Activated CD4-positive, CD25-positive, alpha-beta regulatory T cell treated with anti-CD3 and anti-CD28 coated beads, Interleukin-2, amount 50 U/mL, for 16 hours (primary cell): ENCODE data around the gene FTCDNL1.
A peak's percentile ranks its signal among the peaks of the same experiment; 100 is the strongest.

ENCODE experiments used
- DNase-seq: peaks from one replicate; pipeline ENCODE4 v3.0.0-alpha.2; 2020; ENCODE audit warnings: low read depth, low spot score

Gene FTCDNL1

GRCh38 chr2:199850718-199851500 lies at the start of gene FTCDNL1:
Gene FTCDNL1, minus strand, starts transcription at chr2:199851192. Its CDS starts 2,230 bp downstream, at chr2:199848962.
- DNase-seq: peak; percentile 32

- no peak for DNase-seq
Observed at GRCh38 chr2:199896617-199897016, 45.6 kb upstream of the FTCDNL1 start.

GRCh38 chr2:199895406-199895805 lies 44.4 kb upstream of the FTCDNL1 start:
- no peak for DNase-seq

- no peak for DNase-seq
Observed at GRCh38 chr2:199883474-199884212, 32.7 kb upstream of the FTCDNL1 start.

- no peak for DNase-seq
Observed at GRCh38 chr2:199882667-199883066, 31.7 kb upstream of the FTCDNL1 start.

GRCh38 chr2:199875400-199875799 lies 24.4 kb upstream of the FTCDNL1 start:
- no peak for DNase-seq

GRCh38 chr2:199874209-199874608 lies 23.2 kb upstream of the FTCDNL1 start:
- DNase-seq: no peak

- no peak for DNase-seq
Observed at GRCh38 chr2:199870581-199870980, 19.6 kb upstream of the FTCDNL1 start.

- no peak for DNase-seq
Observed at GRCh38 chr2:199869653-199870052, 18.7 kb upstream of the FTCDNL1 start.

GRCh38 chr2:199869227-199869541 lies 18.2 kb upstream of the FTCDNL1 start:
- DNase-seq: no peak

- no peak for DNase-seq
Observed at GRCh38 chr2:199868431-199869226, 17.6 kb upstream of the FTCDNL1 start.

GRCh38 chr2:199865905-199866304 lies 14.9 kb upstream of the FTCDNL1 start:
- DNase-seq: no peak

- DNase-seq: no peak
Observed at GRCh38 chr2:199862788-199863187, 11.8 kb upstream of the FTCDNL1 start.

GRCh38 chr2:199861132-199861774 lies 10.3 kb upstream of the FTCDNL1 start:
- DNase-seq: no peak

GRCh38 chr2:199855812-199856211 lies 4.8 kb upstream of the FTCDNL1 start:
- no peak for DNase-seq

- DNase-seq: no peak
Observed at GRCh38 chr2:199851883-199852282, 891 bp upstream of the FTCDNL1 start.

GRCh38 chr2:199851501-199851810 lies 464 bp upstream of the FTCDNL1 start:
- DNase-seq: no peak

GRCh38 chr2:199850218-199850717 lies 724 bp downstream of the FTCDNL1 start:
- DNase-seq: no peak

GRCh38 chr2:199848389-199849130 lies 2.4 kb downstream of the FTCDNL1 start:
- no peak for DNase-seq

GRCh38 chr2:199847181-199847864 lies 3.7 kb downstream of the FTCDNL1 start:
- no peak for DNase-seq
